Measurements from ENCODE around the gene MLLT1.

Gene MLLT1

DNA sequence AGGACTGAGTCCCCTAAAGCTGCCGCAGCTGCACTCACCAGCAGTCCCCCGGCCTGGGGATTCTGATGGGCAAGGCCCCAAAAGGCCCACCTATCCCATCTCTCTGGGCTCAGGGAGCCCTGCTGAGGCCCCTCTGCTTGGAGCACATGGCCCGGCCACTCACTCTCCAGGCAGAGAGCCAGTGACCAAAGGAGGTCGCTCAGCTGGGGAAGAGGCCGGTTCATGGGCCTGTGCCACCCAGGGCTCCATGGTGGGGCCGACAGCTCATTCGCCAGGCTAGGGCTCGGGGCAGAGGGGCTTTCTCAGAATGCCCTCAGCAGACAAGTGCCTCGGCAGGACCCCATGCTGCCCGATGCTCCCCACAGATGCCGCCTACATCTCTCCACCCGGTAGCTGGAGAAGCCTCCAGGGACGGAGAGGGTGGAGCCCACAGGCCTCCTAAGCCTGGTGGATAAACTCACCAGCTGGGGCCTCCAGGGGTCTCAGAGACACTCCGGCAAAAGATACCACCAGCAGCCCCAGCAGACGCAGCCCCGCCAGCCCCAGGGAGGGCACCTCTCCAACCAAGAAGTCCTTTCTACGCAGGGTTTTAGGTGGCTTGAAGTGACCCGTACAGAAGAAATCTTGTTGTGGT is 54.4 kb downstream of the MLLT1 start:
- H3K36me3 ChIP-seq (ENCODE audit: insufficient read depth, low read length) = peaks cover 52% of the 10 kb centered on the region
- H3K9me3 ChIP-seq (ENCODE audit: low read length) = no peaks in the 10 kb centered on the region
- no peak overlapping the region for H2AFZ ChIP-seq (ENCODE audit: low read depth, low read length)
- H3K4me3 ChIP-seq (ENCODE audit: low read length) = no peak overlapping the region
- no peaks in the 10 kb centered on the region for H3K27me3 ChIP-seq (ENCODE audit: insufficient read depth, low read length)
- peaks cover 9% of the 10 kb centered on the region for H3K4me1 ChIP-seq (ENCODE audit: insufficient read depth, low read length)

DNA sequence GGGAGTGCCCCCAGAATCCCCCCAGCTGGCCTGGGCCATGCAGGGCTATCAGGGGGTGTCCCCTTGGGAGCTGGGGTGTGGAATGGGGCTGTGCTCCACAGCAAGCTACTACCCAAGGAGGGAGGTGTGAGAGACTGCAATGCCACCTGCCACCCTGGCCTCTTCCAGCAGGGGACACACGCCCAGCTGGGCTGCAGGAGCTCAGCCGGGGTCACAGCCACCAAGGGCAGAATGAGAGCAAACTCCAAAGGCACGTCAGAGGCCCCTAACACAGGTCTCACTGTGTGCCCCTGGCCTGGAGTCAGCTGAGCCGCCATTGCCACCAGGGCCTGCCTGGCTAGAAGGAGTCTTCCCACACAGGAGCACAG is 55.5 kb downstream of the MLLT1 start:
- Histone ChIP-seq H2AFZ (ENCODE audit: low read depth, low read length) (no peak overlapping the region), H3K36me3 (ENCODE audit: insufficient read depth, low read length) (peaks cover 41% of the 10 kb centered on the region), H3K4me3 (ENCODE audit: low read length) (no peak overlapping the region)

DNA sequence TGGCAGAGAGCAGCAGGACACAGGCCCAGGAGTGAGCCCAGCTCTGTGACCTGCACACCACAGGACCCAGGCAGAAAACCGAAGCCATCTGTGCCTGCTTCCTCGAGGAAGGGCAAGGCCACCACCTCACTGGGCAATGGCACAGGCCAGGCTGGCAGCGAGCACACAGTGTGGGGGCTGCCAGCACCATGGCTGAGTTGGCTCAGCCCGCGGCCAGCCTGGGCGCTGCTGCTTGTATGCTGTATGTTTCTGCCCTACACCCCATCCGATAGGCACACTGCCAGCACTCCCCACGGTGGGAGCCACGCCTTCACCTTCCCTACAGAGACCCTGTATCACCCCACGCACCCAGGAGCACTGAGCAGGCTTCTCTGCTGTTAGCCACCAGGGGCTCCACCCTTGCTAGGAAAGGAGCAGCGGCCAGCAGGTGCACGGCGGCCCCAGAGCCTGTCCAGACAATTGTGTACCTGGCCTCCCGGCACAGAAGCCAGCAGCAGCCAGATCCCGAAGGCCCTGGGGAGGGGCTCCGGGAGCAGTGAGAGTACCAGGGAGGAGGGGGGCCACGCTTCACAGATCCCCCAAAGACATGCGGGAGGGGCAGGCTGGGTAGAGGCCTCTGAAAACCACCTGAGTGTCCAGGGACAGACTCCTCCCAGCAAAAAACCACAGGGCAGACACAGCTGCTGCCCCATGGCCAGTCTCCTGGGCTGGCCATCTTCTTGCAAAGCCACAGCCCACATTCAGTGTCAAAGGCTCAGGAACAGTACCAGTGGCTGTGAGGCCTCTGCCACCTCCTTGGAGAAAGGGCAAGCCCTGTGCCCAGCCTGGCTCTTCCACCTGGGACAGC is 56.1 kb downstream of the MLLT1 start:
- Histone ChIP-seq H3K36me3 (ENCODE audit: insufficient read depth, low read length) (peaks cover 41% of the 10 kb centered on the region), H3K4me1 (ENCODE audit: insufficient read depth, low read length) (peaks cover 7% of the 10 kb centered on the region), H3K27me3 (ENCODE audit: insufficient read depth, low read length) (no peaks in the 10 kb centered on the region), H2AFZ (ENCODE audit: low read depth, low read length) (no peak overlapping the region), H3K9me3 (ENCODE audit: low read length) (no peaks in the 10 kb centered on the region), H3K4me3 (ENCODE audit: low read length) (no peak overlapping the region)

More for the DNA sequence above, 55.5 kb downstream of the MLLT1 start:
- no peaks in the 10 kb centered on the region for H3K27me3 ChIP-seq (ENCODE audit: insufficient read depth, low read length)
- peaks cover 9% of the 10 kb centered on the region for H3K4me1 ChIP-seq (ENCODE audit: insufficient read depth, low read length)
- no peaks in the 10 kb centered on the region for H3K9me3 ChIP-seq (ENCODE audit: low read length)

DNA sequence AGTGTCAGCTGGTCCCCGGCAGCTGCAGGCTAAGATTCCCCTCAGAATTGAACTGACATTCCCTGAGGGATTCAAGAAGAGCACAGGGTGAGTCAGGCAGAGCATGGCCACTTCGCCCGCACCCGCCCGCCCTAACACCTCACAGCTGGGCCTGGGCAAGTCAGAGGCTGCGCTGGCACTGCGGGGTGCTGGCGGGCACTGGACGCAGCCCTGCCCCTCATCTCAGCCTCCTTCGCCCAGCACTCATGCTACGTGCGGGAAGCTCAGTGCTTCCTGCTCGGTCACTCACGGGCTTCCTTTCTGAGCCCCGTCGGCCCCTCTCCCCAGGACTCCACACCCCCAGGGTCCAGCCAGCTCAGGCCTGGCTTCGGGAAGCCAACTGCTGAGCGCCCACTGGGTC is 56.9 kb downstream of the MLLT1 start:
- Histone ChIP-seq H3K36me3 (ENCODE audit: insufficient read depth, low read length) (peaks cover 41% of the 10 kb centered on the region), H3K27me3 (ENCODE audit: insufficient read depth, low read length) (no peaks in the 10 kb centered on the region), H2AFZ (ENCODE audit: low read depth, low read length) (no peak overlapping the region), H3K9me3 (ENCODE audit: low read length) (no peaks in the 10 kb centered on the region), H3K4me1 (ENCODE audit: insufficient read depth, low read length) (peaks cover 10% of the 10 kb centered on the region), H3K4me3 (ENCODE audit: low read length) (no peak overlapping the region)

DNA sequence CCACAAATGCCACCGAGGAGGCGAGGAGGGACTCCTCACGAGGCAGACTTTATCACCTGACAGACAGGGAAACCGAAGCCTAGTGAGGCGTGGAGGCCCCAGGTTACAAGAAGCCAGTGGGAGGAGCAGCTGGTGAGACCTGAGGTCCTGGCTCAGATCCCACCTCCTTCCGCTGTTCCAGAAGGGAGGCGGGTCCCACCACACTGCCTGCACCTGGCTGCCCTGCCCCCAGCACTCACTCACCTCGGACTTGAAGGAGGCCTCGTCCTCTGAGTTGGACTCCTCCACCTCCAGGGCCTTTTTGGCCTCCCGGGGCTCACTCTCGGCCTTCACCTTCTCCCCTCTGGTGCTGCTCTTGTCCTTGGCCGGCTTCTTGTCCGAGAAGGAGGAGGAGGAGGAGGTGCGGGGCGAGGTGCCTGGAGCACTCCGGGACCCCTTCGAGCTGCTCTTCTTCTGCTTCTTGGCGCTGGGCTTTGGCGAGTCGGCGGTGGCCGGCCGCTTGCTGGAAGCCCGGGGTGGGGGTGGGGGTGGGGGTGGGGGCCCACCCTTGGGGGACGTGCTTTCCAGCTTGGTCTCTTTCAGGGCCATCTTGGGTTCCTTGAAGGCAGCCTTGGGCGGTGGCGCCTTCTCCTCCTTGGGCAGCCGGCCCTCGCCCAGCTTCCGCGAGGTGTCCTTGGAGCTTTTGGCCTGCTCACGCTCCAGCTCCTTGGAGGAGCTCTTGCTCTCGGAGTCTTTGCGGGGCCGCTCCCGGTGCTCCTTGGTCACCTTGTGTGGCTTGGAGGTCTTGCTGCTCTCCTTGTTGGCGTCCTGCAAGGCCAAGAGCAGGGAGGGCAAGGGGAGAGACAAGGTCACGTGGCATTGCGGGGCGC is 57.7 kb downstream of the MLLT1 start:
- Histone ChIP-seq H3K36me3 (ENCODE audit: insufficient read depth, low read length) (peaks cover 37% of the 10 kb centered on the region), H3K4me3 (ENCODE audit: low read length) (no peak overlapping the region), H3K9me3 (ENCODE audit: low read length) (no peaks in the 10 kb centered on the region), H3K4me1 (ENCODE audit: insufficient read depth, low read length) (peaks cover 16% of the 10 kb centered on the region), H2AFZ (ENCODE audit: low read depth, low read length) (no peak overlapping the region), H3K27me3 (ENCODE audit: insufficient read depth, low read length) (no peaks in the 10 kb centered on the region)

DNA sequence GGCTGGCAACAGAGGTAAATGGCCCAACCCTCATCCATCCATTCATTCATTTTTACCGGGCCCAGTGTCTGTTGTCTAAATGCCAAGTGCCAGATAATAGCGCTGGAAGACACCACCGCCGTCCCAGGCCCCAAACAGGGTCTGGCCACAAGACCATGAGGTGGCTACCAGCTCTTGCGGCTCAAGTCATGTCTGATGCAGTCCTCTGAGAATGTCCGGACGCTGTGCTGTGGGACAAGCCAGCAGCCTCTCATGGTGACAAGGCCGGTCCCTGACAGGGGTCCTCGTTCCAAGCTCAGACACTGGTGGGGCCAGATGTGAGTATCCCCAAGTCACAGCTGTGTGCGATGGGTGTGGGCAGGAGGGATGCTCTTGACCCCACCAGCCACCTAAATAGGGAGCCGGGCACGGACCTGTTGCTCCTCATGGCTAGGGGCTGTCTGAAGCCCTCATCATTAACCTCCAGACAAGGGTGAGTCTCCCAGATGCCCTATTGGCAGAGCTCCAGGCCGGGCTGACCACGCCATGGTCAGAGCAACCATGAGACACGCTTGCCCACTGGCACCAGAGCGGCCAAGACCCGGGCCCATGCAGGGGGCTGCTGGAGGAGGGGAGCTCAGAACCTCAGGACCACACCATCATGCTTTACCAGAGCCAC is 58.4 kb downstream of the MLLT1 start:
- Histone ChIP-seq H3K36me3 (ENCODE audit: insufficient read depth, low read length) (peaks cover 34% of the 10 kb centered on the region), H3K27me3 (ENCODE audit: insufficient read depth, low read length) (no peaks in the 10 kb centered on the region), H3K9me3 (ENCODE audit: low read length) (no peaks in the 10 kb centered on the region)

DNA sequence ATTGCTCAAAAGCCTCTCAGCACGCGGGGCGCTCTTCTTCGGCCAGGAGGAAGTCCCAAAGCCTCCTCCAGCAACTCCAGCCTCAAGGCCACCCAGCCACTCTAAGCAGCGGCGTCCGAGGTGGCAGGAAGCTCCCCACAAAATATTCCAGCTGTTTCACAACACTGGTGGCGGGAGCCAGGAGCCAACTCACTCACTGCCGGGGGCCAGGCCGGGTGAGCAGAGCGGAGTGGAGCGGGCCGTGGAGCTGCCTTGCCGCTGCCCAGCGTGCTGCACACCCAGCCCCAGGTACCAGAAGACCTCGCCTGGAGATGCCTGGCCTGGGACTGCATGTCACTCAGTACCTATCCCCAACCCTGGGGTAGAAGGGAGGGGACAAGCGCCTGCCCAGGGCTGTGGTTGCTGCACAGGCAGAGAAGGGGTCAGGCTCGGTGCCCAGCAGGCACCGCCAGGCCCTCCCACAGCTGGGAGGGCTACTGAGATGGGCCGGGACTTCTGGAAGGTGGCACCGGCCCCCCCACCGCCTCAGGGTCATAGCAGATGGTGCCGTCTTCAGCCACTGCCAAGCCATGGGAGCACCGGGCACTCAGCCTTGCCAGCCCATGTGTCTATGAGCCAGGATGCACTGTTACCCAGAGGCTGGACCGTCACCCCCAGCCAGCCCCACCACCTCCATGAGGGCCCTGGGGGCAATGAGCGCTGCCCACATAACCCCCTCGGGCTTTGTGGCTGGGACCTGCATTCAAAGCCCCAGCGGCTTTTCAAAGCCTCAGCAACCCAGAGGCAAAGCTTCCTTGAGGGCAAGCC is 59.2 kb downstream of the MLLT1 start:
- H3K4me1 ChIP-seq (ENCODE audit: insufficient read depth, low read length) = peaks cover 28% of the 10 kb centered on the region
- no peak overlapping the region for H3K4me3 ChIP-seq (ENCODE audit: low read length)
- H3K9me3 ChIP-seq (ENCODE audit: low read length) = no peaks in the 10 kb centered on the region
- H3K27me3 ChIP-seq (ENCODE audit: insufficient read depth, low read length) = no peaks in the 10 kb centered on the region
- peaks cover 27% of the 10 kb centered on the region for H3K36me3 ChIP-seq (ENCODE audit: insufficient read depth, low read length)
- no peak overlapping the region for H2AFZ ChIP-seq (ENCODE audit: low read depth, low read length)

More for the DNA sequence above, 58.4 kb downstream of the MLLT1 start:
- Histone ChIP-seq H2AFZ (ENCODE audit: low read depth, low read length) (no peak overlapping the region), H3K4me3 (ENCODE audit: low read length) (no peak overlapping the region), H3K4me1 (ENCODE audit: insufficient read depth, low read length) (peaks cover 21% of the 10 kb centered on the region)

DNA sequence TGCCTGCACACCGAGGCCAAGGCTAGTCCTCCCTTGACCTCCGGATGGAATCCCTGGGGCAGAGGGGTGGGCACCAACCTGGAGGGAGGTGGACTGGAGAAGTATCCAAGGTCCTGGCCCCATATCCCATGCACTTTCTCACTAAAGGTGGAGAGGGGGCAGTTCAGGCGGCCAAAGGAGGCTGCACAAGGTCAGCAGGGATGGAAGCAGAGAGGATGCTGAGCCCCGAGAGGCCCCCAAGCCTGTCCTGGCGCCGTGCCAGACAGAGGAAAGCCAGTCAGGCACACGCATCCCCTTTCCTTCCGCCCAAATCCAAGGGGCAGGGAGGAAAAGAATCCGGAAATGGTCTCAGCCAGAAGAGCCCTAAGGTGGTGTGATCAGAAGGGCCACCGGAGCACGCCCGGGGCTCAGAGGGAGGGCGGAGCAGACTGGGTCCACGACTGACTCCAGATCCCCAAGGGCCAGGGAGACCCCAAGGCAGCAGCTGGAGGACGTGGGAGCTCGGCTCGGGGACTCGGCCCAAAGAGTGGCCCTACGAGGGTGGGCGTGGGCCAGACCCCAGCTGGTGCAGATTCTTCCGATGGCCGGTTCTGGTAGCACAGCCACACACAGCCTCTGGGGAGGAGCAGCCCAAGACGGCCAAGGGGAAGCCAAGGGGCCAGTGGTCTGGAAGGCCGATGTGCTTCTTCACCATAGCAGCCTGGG is 60.0 kb downstream of the MLLT1 start:
- no peaks in the 10 kb centered on the region for H3K9me3 ChIP-seq (ENCODE audit: low read length)
- H3K4me3 ChIP-seq (ENCODE audit: low read length) = no peak overlapping the region
- no peak overlapping the region for H2AFZ ChIP-seq (ENCODE audit: low read depth, low read length)
- H3K27me3 ChIP-seq (ENCODE audit: insufficient read depth, low read length) = no peaks in the 10 kb centered on the region
- peaks cover 32% of the 10 kb centered on the region for H3K4me1 ChIP-seq (ENCODE audit: insufficient read depth, low read length)
- peaks cover 28% of the 10 kb centered on the region for H3K36me3 ChIP-seq (ENCODE audit: insufficient read depth, low read length)

DNA sequence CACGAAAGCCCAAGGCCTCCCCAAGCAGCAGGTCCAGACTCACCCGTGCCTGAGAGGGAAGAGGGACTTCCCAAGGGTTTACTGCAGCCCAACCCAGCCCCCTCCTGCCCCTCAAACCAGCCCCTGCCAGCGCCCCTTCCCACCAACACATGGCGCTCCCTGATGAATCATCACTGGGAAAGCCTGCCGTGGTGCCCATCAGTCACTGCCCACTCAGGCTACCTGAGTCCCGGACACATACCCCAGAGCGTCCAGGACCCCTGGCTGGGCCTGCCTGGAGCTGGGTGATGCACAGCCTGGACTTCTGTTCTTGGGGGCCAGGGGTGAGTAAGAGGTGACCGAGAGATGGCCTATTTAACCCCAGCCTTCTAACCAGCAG is 60.6 kb downstream of the MLLT1 start:
- Histone ChIP-seq H3K9me3 (ENCODE audit: low read length) (no peaks in the 10 kb centered on the region), H2AFZ (ENCODE audit: low read depth, low read length) (no peak overlapping the region), H3K4me3 (ENCODE audit: low read length) (no peak overlapping the region), H3K27me3 (ENCODE audit: insufficient read depth, low read length) (no peaks in the 10 kb centered on the region), H3K4me1 (ENCODE audit: insufficient read depth, low read length) (peaks cover 32% of the 10 kb centered on the region), H3K36me3 (ENCODE audit: insufficient read depth, low read length) (peaks cover 31% of the 10 kb centered on the region)

DNA sequence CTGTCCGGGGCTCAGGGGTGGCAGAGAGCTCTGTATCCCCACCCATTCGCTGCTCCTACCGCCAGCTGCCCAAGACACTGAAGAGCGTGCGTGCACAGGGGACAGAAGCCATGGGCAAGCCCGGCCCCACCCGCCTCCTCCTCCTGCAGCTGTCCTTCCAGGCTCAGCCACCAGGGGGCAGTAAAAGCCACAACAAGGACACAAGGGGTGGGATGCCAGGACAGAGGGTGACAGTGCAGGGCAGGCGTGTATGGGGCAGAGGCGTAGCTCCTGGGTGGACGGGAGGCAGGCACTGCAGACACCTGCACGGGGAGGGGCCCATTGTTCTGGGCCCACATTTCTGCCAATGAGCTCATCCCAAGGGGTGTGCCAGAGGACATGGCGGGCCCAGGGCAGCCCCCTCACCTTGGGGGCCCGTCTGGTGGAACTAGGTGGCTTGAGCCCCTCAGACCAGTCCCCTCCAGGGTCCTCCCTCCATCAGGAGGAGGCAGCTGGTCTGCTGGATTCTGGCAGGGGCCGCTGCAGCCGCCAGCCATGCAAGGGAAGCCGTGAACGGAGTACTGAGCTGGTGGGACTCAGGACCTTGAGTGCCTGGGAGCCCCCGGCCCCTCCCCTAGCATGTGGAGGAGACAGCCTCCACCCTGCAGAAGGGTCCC is 61.2 kb downstream of the MLLT1 start:
- Histone ChIP-seq H2AFZ (ENCODE audit: low read depth, low read length) (no peak overlapping the region), H3K27me3 (ENCODE audit: insufficient read depth, low read length) (no peaks in the 10 kb centered on the region), H3K36me3 (ENCODE audit: insufficient read depth, low read length) (peaks cover 30% of the 10 kb centered on the region), H3K4me1 (ENCODE audit: insufficient read depth, low read length) (peaks cover 32% of the 10 kb centered on the region), H3K4me3 (ENCODE audit: low read length) (no peak overlapping the region), H3K9me3 (ENCODE audit: low read length) (no peaks in the 10 kb centered on the region)

DNA sequence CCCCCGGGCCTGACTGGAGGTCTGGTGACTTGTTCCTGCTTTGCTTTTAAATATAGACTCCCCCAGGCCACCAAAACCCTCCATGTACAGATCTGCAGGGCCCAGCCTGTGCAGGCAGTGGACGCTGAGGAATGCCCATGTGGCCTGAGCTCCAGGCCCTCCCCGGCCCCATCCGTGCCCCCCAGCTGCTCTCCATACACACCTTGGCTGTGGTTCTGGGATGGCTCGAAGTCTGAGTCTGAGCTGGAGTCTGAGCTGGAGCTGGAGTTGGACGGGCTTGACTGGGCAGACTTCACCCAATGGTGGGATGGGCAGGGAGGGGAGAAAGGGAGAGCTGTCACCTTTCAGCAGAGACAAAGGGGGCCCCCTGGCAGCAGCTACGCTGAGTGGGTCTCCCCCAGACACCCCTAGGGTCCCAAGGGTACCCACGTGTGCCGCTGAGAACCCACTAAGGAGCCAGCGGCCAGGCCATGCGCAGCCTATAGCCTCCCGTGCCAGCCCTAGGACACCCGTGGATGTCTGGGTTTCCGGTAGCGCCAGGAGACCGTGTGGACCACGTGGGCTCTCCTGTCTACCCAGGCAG is 61.9 kb downstream of the MLLT1 start:
- no peak overlapping the region for H2AFZ ChIP-seq (ENCODE audit: low read depth, low read length)
- no peaks in the 10 kb centered on the region for H3K9me3 ChIP-seq (ENCODE audit: low read length)
- H3K27me3 ChIP-seq (ENCODE audit: insufficient read depth, low read length) = no peaks in the 10 kb centered on the region
- H3K4me1 ChIP-seq (ENCODE audit: insufficient read depth, low read length) = peaks cover 32% of the 10 kb centered on the region
- H3K36me3 ChIP-seq (ENCODE audit: insufficient read depth, low read length) = peaks cover 35% of the 10 kb centered on the region
- no peak overlapping the region for H3K4me3 ChIP-seq (ENCODE audit: low read length)
